PC-9 (cell line): ENCODE results near the gene CEACAM18.

ENCODE experiments used
- CTCF ChIP-seq: fragments of 200-600 bp; sonication (generic); conservative IDR thresholded peaks from 2 replicates; pipeline ENCODE4 v1.6.1; 2017; ENCODE audit warnings: mixed run types, antibody characterized with exemption, mild to moderate bottlenecking, moderate library complexity
- EZH2 ChIP-seq: fragments of 200-600 bp; sonication (generic); IDR thresholded peaks from 2 replicates; pipeline ENCODE4 v1.8.0; 2017; ENCODE audit warnings: antibody characterized with exemption, low read depth

GRCh38 chr19:51491586-51491985, 13.2 kb downstream of the CEACAM18 start:
- TF ChIP-seq CTCF (no peak), EZH2 (no peak)
